ENCODE results near the gene CERKL. TPM values are rescaled to one million over a fixed set of nuclear protein-coding genes. Genes with fewer than 3 reads are reported as not detected.

The CERKL gene
- polyA plus RNA-seq, 3 donors: 0.40 TPM; not detected in 2

Other genes with a start within 250 kb of the CERKL start
- 1 to 10 TPM in 1 of 3 donors, under 1 TPM in 2; 0.34 to 1.9 (median 0.70) TPM for gene ITGA4, start 199.7 kb downstream of the CERKL start, polyA plus RNA-seq
- 1 to 10 TPM in 1 of 3 donors, under 1 TPM in 1, not detected in 1; 0.09 to 4.5 TPM for gene NEUROD1, start 23.4 kb upstream of the CERKL start, polyA plus RNA-seq
- 10 to 100 TPM; 39.3 to 94.1 (median 42.4) TPM for gene ITPRID2, start 234.6 kb upstream of the CERKL start, polyA plus RNA-seq